PC-9 (cell line): ENCODE results near the gene SLCO2B1.

Experiments
- CTCF ChIP-seq: fragments of 200-600 bp; sonication (generic); conservative IDR thresholded peaks from 2 replicates; pipeline ENCODE4 v1.6.1; 2017; ENCODE audit warnings: mixed run types, antibody characterized with exemption, mild to moderate bottlenecking, moderate library complexity
- EZH2 ChIP-seq: fragments of 200-600 bp; sonication (generic); IDR thresholded peaks from 2 replicates; pipeline ENCODE4 v1.8.0; 2017; ENCODE audit warnings: antibody characterized with exemption, low read depth

GRCh38 chr11:75101424-75102128, 49.3 kb upstream of the SLCO2B1 start:
- TF ChIP-seq CTCF = no peak
- TF ChIP-seq EZH2 = no peak
